PC-3 (cell line): ENCODE data around the gene CELA3B. TPM values are rescaled to one million over a fixed set of nuclear protein-coding genes. Genes with fewer than 3 reads are reported as not detected.
A peak's percentile ranks its signal among the peaks of the same experiment; 100 is the strongest.

ENCODE experiments used
- ATAC-seq: fragments of 200-7000 bp; cut with Tn5 transposase; 2 replicates; pipeline ENCODE4 v1.9.1; 2020; ENCODE audit warnings: mild to moderate bottlenecking, moderate library complexity
- BruUV-seq: library from RNA; stranded (reverse); fragments of 400-500 nt; replicated peaks from 2 replicates; lab custom pipeline; 2021; lab: Mats Ljungman, UMichigan
- CTCF ChIA-PET: fragments of 300-600 bp; sonication (Branson Sonifier 250); formaldehyde crosslinking; loops from one replicate; lab custom pipeline; 2022; ENCODE audit warnings: antibody characterized with exemption; lab: Charles Lee
- POLR2A ChIA-PET: fragments of 300-600 bp; sonication (Branson Sonifier 250); formaldehyde crosslinking; loops from one replicate; lab custom pipeline; 2022; ENCODE audit warnings: antibody characterized with exemption; ENCODE audit not compliant: unreplicated experiment; lab: Charles Lee
- DNase-seq: peaks from one replicate; pipeline ENCODE4 v3.0.0-alpha.2; 2015
- H2AFZ ChIP-seq: fragments of 300-600 bp; sonication (generic); 2 replicates; pipeline ENCODE4 v1.6.0; 2016; ENCODE audit warnings: antibody characterized with exemption, low read length
- H3F3A ChIP-seq: fragments of 300-600 bp; sonication (generic); one replicate; pipeline ENCODE4 v1.6.0; 2017; ENCODE audit warnings: antibody characterized with exemption, low read length, control low read depth, mild to moderate bottlenecking; ENCODE audit not compliant: unreplicated experiment
- H3K27ac ChIP-seq: fragments of 300-600 bp; sonication (generic); 2 replicates; pipeline ENCODE4 v1.5.1; 2016; ENCODE audit warnings: mild to moderate bottlenecking, low read length
- H3K27me3 ChIP-seq: fragments of 300-600 bp; sonication (generic); 2 replicates; pipeline ENCODE4 v1.6.1; 2016; ENCODE audit warnings: low read length, mixed read lengths
- H3K36me3 ChIP-seq: fragments of 300-600 bp; sonication (generic); 2 replicates; pipeline ENCODE4 v1.6.1; 2016; ENCODE audit warnings: low read depth, mixed run types, low read length, mixed read lengths
- H3K4me1 ChIP-seq: fragments of 300-600 bp; sonication (generic); 2 replicates; pipeline ENCODE4 v1.5.1; 2016; ENCODE audit warnings: low read length; ENCODE audit not compliant: insufficient read depth
- H3K4me2 ChIP-seq: fragments of 300-600 bp; sonication (generic); 2 replicates; pipeline ENCODE4 v1.6.0; 2016; ENCODE audit warnings: low read length
- H3K4me3 ChIP-seq: fragments of 300-600 bp; sonication (generic); 2 replicates; pipeline ENCODE4 v1.5.1; 2016; ENCODE audit warnings: mild to moderate bottlenecking, low read length, mixed read lengths
- H3K79me2 ChIP-seq: fragments of 300-600 bp; sonication (generic); 2 replicates; pipeline ENCODE4 v1.6.1; 2017; ENCODE audit warnings: low read length, mixed read lengths
- H3K9ac ChIP-seq: fragments of 300-600 bp; sonication (generic); 2 replicates; pipeline ENCODE4 v1.6.0; 2016; ENCODE audit warnings: mild to moderate bottlenecking, low read length
- H3K9me2 ChIP-seq: fragments of 300-600 bp; sonication (generic); replicated peaks from 2 replicates; pipeline ENCODE4 v1.6.1; 2016; ENCODE audit warnings: mixed run types, low read length, mixed read lengths
- H3K9me3 ChIP-seq: fragments of 300-600 bp; sonication (generic); 2 replicates; pipeline ENCODE4 v1.6.1; 2016; ENCODE audit warnings: low read length, mixed read lengths
- H4K20me1 ChIP-seq: fragments of 300-600 bp; sonication (generic); 2 replicates; pipeline ENCODE4 v1.6.1; 2016; ENCODE audit warnings: low read length, mixed read lengths
- EZH2 ChIP-seq: fragments of 300-600 bp; sonication (generic); IDR thresholded peaks from one replicate; pipeline ENCODE4 v1.6.1; 2017; ENCODE audit warnings: antibody characterized with exemption, mild to moderate bottlenecking, low read length; ENCODE audit not compliant: unreplicated experiment
- EZH2phosphoT487 ChIP-seq: fragments of 300-600 bp; sonication (generic); IDR thresholded peaks from 2 replicates; pipeline ENCODE4 v1.6.1; 2018; ENCODE audit warnings: mild to moderate bottlenecking, antibody characterized with exemption, low read length, borderline replicate concordance
- intact Hi-C: fragments of 100-400 bp; cut with micrococcal nuclease; formaldehyde crosslinking; loops from 2 replicates; pipeline ENCODE4 v1.9.0; 2023
- total RNA-seq: library from RNA; depleted of rRNA; stranded (reverse); fragments of >200 nt; gene quantifications from 2 replicates; pipeline ENCODE4 v1.2.3, GENCODE V29; 2014
- TF ChIP-seq, protein P1 (sequence below): fragments of 300-600 bp; sonication (generic); conservative IDR thresholded peaks from 2 replicates; pipeline ENCODE4 v1.5.1; 2017; ENCODE audit warnings: antibody characterized with exemption, low read depth, mild to moderate bottlenecking, low read length

Gene CELA3B
- total RNA-seq, 1 experiment from 2014 or later = not detected

DNA sequence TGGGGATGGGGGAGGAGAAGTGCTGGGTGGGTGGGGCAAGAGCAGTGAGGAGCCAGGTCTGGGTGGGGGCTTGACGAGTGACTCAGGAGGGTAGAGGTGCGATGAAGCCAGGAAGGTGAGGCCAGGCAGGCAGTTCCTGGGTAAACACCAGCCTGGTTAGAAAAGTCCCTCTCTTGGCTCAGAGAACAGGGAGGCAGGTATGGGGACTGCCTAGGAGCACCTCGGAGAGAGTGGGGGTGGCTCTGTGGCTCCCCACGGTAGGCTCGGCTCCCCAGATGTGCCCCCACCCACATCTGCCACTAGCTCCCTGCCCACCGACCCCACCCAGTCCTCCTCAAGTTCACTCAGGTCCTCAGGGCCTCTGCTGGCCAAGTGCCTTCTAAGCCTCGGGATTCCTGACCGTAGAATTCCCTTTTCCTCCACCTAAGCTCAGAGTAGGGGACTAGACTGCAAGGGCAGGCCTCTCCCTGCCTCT is 40.9 kb upstream of the CELA3B start:
- peak overlapping the region; percentile 98 for H3K4me2 ChIP-seq
- peak overlapping the region; percentile 65 for H3K27ac ChIP-seq
- TF ChIP-seq EZH2phosphoT487 (no peak), EZH2 (no peak)
- TF ChIP-seq, protein P1, sequence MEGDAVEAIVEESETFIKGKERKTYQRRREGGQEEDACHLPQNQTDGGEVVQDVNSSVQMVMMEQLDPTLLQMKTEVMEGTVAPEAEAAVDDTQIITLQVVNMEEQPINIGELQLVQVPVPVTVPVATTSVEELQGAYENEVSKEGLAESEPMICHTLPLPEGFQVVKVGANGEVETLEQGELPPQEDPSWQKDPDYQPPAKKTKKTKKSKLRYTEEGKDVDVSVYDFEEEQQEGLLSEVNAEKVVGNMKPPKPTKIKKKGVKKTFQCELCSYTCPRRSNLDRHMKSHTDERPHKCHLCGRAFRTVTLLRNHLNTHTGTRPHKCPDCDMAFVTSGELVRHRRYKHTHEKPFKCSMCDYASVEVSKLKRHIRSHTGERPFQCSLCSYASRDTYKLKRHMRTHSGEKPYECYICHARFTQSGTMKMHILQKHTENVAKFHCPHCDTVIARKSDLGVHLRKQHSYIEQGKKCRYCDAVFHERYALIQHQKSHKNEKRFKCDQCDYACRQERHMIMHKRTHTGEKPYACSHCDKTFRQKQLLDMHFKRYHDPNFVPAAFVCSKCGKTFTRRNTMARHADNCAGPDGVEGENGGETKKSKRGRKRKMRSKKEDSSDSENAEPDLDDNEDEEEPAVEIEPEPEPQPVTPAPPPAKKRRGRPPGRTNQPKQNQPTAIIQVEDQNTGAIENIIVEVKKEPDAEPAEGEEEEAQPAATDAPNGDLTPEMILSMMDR = no peak
- no peaks in the 10 kb centered on the region for H4K20me1 ChIP-seq
- intact Hi-C loops = loop anchor here (10.0 kb wide), 1 partner anchor 151 kb away; the partner anchor contains the start of gene USP48
- H3K79me2 ChIP-seq = peaks cover 58% of the 10 kb centered on the region
- ChIA-PET POLR2A (no interaction called here), CTCF (no interaction called here)
- DNase-seq (peak; percentile 62), ATAC-seq (peak; percentile 31)
- no peaks in the 10 kb centered on the region for H3K9me2 ChIP-seq
- H2AFZ ChIP-seq = peak overlapping the region; percentile 47; the same call in 1 of the 2 replicates
- no TSS peak for BruUV-seq
- no peaks in the 10 kb centered on the region for H3F3A ChIP-seq
- H3K27me3 ChIP-seq = no peaks in the 10 kb centered on the region
- peak overlapping the region; percentile 79 for H3K9ac ChIP-seq
- peak overlapping the region; percentile 84 for H3K4me3 ChIP-seq
- no peaks in the 10 kb centered on the region for H3K36me3 ChIP-seq
- no peaks in the 10 kb centered on the region for H3K9me3 ChIP-seq
- H3K4me1 ChIP-seq = peaks cover 60% of the 10 kb centered on the region

DNA sequence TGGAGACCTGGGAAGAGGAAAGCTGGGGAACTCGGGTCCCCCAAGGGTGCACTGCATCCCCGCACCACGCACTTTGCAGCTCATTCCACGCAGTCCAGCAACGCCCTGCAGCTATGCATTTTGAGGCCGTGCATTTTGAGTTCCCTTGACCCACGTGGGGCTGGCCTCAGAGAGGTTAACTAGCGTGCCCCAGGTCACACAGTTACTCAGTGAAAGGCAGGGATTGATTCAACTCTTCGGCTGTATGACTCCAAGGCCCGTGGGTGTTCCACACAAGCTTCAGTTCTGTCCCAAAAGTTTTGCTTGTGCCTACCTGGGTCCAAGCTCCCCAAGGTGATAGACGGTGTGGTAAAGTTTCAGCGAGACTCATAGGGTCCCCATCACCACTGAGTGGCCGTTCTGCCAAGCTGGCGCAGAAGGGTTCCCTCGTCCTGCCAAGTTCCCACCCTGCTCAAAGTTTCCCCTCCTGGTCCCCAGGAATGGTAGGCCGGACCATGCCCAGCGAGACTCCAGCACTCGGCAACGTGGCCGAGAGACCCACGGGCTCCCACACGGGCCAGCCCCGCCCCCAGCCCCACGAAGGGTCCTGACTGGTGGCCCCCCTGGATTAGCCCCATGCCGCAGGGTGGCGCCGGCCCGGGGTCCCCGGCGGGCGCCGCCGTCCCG is 40.3 kb upstream of the CELA3B start:
- peak overlapping the region; percentile 65 for H3K27ac ChIP-seq
- H3K9me3 ChIP-seq = no peaks in the 10 kb centered on the region
- H4K20me1 ChIP-seq = no peaks in the 10 kb centered on the region
- ChIA-PET POLR2A (no interaction called here), CTCF (no interaction called here)
- peak overlapping the region; percentile 98 for H3K4me2 ChIP-seq
- peaks cover 55% of the 10 kb centered on the region for H3K4me1 ChIP-seq
- TF ChIP-seq EZH2 = no peak
- TF ChIP-seq EZH2phosphoT487 = no peak
- TF ChIP-seq, protein P1 = no peak
- DNase-seq (peak; percentile 18), ATAC-seq (peak; percentile 2; the same call in 1 of the 2 replicates)
- H3K27me3 ChIP-seq = no peaks in the 10 kb centered on the region
- H3K9me2 ChIP-seq = no peaks in the 10 kb centered on the region
- H3K79me2 ChIP-seq = peaks cover 52% of the 10 kb centered on the region
- TSS peak; percentile 64 for BruUV-seq
- peak overlapping the region; percentile 79 for H3K9ac ChIP-seq
- intact Hi-C loops = loop anchor here (10.0 kb wide), 1 partner anchor 152 kb away; the partner anchor contains the start of gene USP48
- peak overlapping the region; percentile 84 for H3K4me3 ChIP-seq
- H3F3A ChIP-seq = no peaks in the 10 kb centered on the region
- peak overlapping the region; percentile 47; the same call in 1 of the 2 replicates for H2AFZ ChIP-seq
- no peaks in the 10 kb centered on the region for H3K36me3 ChIP-seq

DNA sequence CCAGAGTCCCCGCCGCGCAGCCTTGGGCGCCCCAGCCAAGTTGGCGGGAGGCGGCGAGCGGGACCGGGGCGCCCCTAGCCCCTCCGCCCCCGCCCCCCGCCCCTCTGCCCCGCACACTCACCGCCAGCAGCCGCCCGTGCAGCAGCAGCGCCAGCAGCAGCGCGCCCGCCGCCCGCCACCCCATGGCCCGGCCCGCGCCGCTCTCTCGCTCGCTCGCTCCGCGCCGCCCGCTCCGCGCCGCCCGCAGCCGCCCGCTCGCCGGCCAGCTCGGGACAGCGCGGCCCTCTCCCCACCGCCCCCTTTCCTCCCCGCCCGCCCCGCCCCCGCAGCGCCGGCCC is 39.8 kb upstream of the CELA3B start, which contains the start of gene HSPG2:
HSPG2 (minus strand) TSS at position 277 of the 338 bp plus-strand sequence; CDS start at position 184, 93 bp downstream.
- peak within 1 kb of the TSS; percentile 84 for H3K4me3 ChIP-seq
- ChIA-PET CTCF (no interaction called here), POLR2A (no interaction called here)
- ATAC-seq = no peak; the same call in 1 of the 2 replicates
- no peaks in the 10 kb centered on the region for H3K9me2 ChIP-seq
- H3K4me2 ChIP-seq = peak within 1 kb of the TSS; percentile 98
- BruUV-seq = no TSS peak
- H3F3A ChIP-seq = no peaks in the 10 kb centered on the region
- peak within 1 kb of the TSS; percentile 79 for H3K9ac ChIP-seq
- H3K27me3 ChIP-seq = no peaks in the 10 kb centered on the region
- peak within 1 kb of the TSS; percentile 74 for H2AFZ ChIP-seq
- no peaks in the 10 kb centered on the region for H4K20me1 ChIP-seq
- H3K4me1 ChIP-seq = peaks cover 50% of the 10 kb centered on the region
- no peaks in the 10 kb centered on the region for H3K9me3 ChIP-seq
- intact Hi-C loops = loop anchor here (10.0 kb wide), 1 partner anchor 152 kb away; the partner anchor contains the start of gene USP48
- H3K36me3 ChIP-seq = no peaks in the 10 kb centered on the region
- no peak for DNase-seq
- H3K79me2 ChIP-seq = peaks cover 47% of the 10 kb centered on the region
- TF ChIP-seq EZH2 = no peak
- TF ChIP-seq, protein P1 = no peak
- TF ChIP-seq EZH2phosphoT487 = no peak
- H3K27ac ChIP-seq = peak within 1 kb of the TSS; percentile 65
